DMS114 treated with DMSO at 0.1 percent for 48 hours (cell line): ENCODE results near the gene ADGRF5.
"Not testable (repeated sequence)": the region's sequence is repeated elsewhere in the genome, so short reads cannot be mapped to it uniquely, and the experiment has no call there.

ENCODE experiments used
- DNase-seq: peaks from one replicate; lab custom pipeline; 2025; ENCODE audit not compliant: unreplicated experiment; lab: John Stamatoyannopoulos, UW

The ADGRF5 gene

GRCh38 chr6:46895930-46896329, 25.8 kb downstream of the ADGRF5 start:
- DNase-seq: no peak

GRCh38 chr6:46894433-46894832, 27.3 kb downstream of the ADGRF5 start:
- DNase-seq: no peak

- DNase-seq: no peak
Observed at GRCh38 chr6:46893648-46894047, 28.1 kb downstream of the ADGRF5 start.

GRCh38 chr6:46891252-46891795, 30.4 kb downstream of the ADGRF5 start:
- no peak for DNase-seq

- no peak for DNase-seq
Observed at GRCh38 chr6:46888578-46888977, 33.2 kb downstream of the ADGRF5 start.

GRCh38 chr6:46888031-46888430, 33.7 kb downstream of the ADGRF5 start:
- DNase-seq: no peak

- no peak for DNase-seq
Observed at GRCh38 chr6:46882645-46883044, 39.1 kb downstream of the ADGRF5 start.

- no peak for DNase-seq
Observed at GRCh38 chr6:46879003-46879402, 42.7 kb downstream of the ADGRF5 start.

GRCh38 chr6:46876126-46876525, 45.6 kb downstream of the ADGRF5 start:
- DNase-seq: no peak

GRCh38 chr6:46867411-46867810, 54.3 kb downstream of the ADGRF5 start:
- no peak for DNase-seq

GRCh38 chr6:46865221-46865620, 56.5 kb downstream of the ADGRF5 start:
- no peak for DNase-seq

- no peak for DNase-seq
Observed at GRCh38 chr6:46863791-46864190, 57.9 kb downstream of the ADGRF5 start.

- no peak for DNase-seq
Observed at GRCh38 chr6:46862381-46862780, 59.4 kb downstream of the ADGRF5 start.

GRCh38 chr6:46855966-46856365, 65.8 kb downstream of the ADGRF5 start:
- peak; percentile 14 for DNase-seq

GRCh38 chr6:46851576-46851975, 70.2 kb downstream of the ADGRF5 start:
- DNase-seq: not testable (repeated sequence)

GRCh38 chr6:46850792-46851191, 70.9 kb downstream of the ADGRF5 start:
- DNase-seq: no peak

GRCh38 chr6:46849361-46849690, 72.4 kb downstream of the ADGRF5 start:
- no peak for DNase-seq

GRCh38 chr6:46848684-46849360, 72.9 kb downstream of the ADGRF5 start:
- peak; percentile 72 for DNase-seq

GRCh38 chr6:46845126-46845525, 76.6 kb downstream of the ADGRF5 start:
- no peak for DNase-seq

- not testable (repeated sequence) for DNase-seq
Observed at GRCh38 chr6:46842252-46842846, 79.4 kb downstream of the ADGRF5 start.

GRCh38 chr6:46838033-46838432, 83.7 kb downstream of the ADGRF5 start:
- no peak for DNase-seq

GRCh38 chr6:46834991-46835390, 86.7 kb downstream of the ADGRF5 start:
- DNase-seq: not testable (repeated sequence)
